ENCODE results near the gene EFHC1.

EFHC1 gene

GRCh38 chr6:52410979-52411378, 9.2 kb upstream of the EFHC1 start:
- H3K4me3 ChIP-seq = no peak overlapping the region
- DNase-seq (ENCODE audit: low spot score) = no peak
- TF ChIP-seq CTCF (IDR thresholded peaks at IDR 0.05) = no peak
- no peak overlapping the region for H3K27ac ChIP-seq

GRCh38 chr6:52411911-52412310, 8.2 kb upstream of the EFHC1 start:
- no peak for TF ChIP-seq CTCF (IDR thresholded peaks at IDR 0.05)
- H3K4me3 ChIP-seq = no peak overlapping the region
- DNase-seq (ENCODE audit: low spot score) = no peak
- H3K27ac ChIP-seq = no peak overlapping the region

- Histone ChIP-seq H3K4me3 (no peak overlapping the region), H3K27ac (no peak overlapping the region)
- TF ChIP-seq CTCF (IDR thresholded peaks at IDR 0.05) = no peak
- DNase-seq (ENCODE audit: low spot score) = no peak
Measured at GRCh38 chr6:52415333-52415732, 4.8 kb upstream of the EFHC1 start.

GRCh38 chr6:52415917-52416628, 4.1 kb upstream of the EFHC1 start:
- H3K27ac ChIP-seq = no peak overlapping the region
- DNase-seq (ENCODE audit: low spot score) = no peak
- H3K4me3 ChIP-seq = no peak overlapping the region
- TF ChIP-seq CTCF (IDR thresholded peaks at IDR 0.05) = no peak

GRCh38 chr6:52416629-52417151, 3.5 kb upstream of the EFHC1 start:
- Histone ChIP-seq H3K4me3 (no peak overlapping the region), H3K27ac (peak overlapping the region in 1 of 2 donors; percentile 62)
- peak; percentile 75 for TF ChIP-seq CTCF (IDR thresholded peaks at IDR 0.05)
- DNase-seq (ENCODE audit: low spot score) = no peak

GRCh38 chr6:52417675-52418111, 2.4 kb upstream of the EFHC1 start:
- H3K27ac ChIP-seq = peak overlapping the region in 1 of 2 donors; percentile 62
- TF ChIP-seq CTCF (IDR thresholded peaks at IDR 0.05) = no peak

DNA sequence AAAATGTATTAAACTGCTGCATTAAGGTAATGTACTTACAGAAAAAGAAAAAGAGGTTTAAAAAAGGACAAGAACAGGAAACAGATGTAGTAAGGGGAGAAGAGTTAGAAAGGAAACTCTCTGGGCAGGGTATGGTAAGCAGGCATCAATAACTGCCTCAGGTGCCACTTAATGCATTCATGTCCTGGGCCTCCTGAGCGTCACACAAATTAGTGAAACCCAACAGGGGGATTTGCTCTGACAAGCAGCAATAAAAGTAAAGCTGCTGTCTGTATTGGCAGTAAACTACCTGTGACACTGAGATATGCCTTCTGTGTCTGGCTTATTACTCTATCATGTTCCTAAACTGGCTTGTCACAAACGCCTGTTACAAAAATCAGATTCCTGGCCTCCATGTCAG, 1.5 kb upstream of the EFHC1 start:
- H3K27ac ChIP-seq = no peak overlapping the region
- DNase-seq (ENCODE audit: low spot score) = no peak
- H3K4me3 ChIP-seq = no peak overlapping the region
- TF ChIP-seq CTCF (IDR thresholded peaks at IDR 0.05) = no peak

More at GRCh38 chr6:52417675-52418111, 2.4 kb upstream of the EFHC1 start:
- DNase-seq (ENCODE audit: low spot score) = no peak
- H3K4me3 ChIP-seq = no peak overlapping the region
